ENCODE data around the gene KLF16. TPM values are rescaled to one million over a fixed set of nuclear protein-coding genes. Genes with fewer than 3 reads are reported as not detected.

Gene KLF16
- total RNA-seq, 1 donor from 2014 or later = 52.4 TPM

- Histone ChIP-seq H3K4me3 (ENCODE audit: insufficient read depth, low read depth, low read length) (no peak overlapping the region), H3K36me3 (ENCODE audit: insufficient read depth, low read length) (no peaks in the 10 kb centered on the region), H4K20me1 (ENCODE audit: insufficient read depth, low read length) (peaks cover 99% of the 10 kb centered on the region), H3K27ac (ENCODE audit: low read depth, low read length) (no peak overlapping the region), H3K4me1 (ENCODE audit: insufficient read depth, low read length) (no peaks in the 10 kb centered on the region), H3K9ac (ENCODE audit: low read length) (no peak overlapping the region), H2AFZ (ENCODE audit: low read depth, low read length) (no peak overlapping the region), H3K79me2 (ENCODE audit: insufficient read depth, low read length) (peaks cover 95% of the 10 kb centered on the region), H3K4me2 (ENCODE audit: low read length) (no peak overlapping the region), H3K27me3 (ENCODE audit: insufficient read depth, low read length) (no peaks in the 10 kb centered on the region), H3K9me3 (ENCODE audit: insufficient read depth, low read depth, low read length) (no peaks in the 10 kb centered on the region)
- Mint-ChIP-seq H3K9me3 (ENCODE audit: unreplicated experiment) (no peaks in the 10 kb centered on the region), H3K4me3 (ENCODE audit: unreplicated experiment) (no peak overlapping the region), H3K27ac (ENCODE audit: unreplicated experiment) (no peak overlapping the region), H3K27me3 (ENCODE audit: low read depth, unreplicated experiment) (no peaks in the 10 kb centered on the region), H3K4me1 (ENCODE audit: low read depth, unreplicated experiment) (peaks cover 8% of the 10 kb centered on the region), H3K36me3 (ENCODE audit: low read depth, unreplicated experiment) (no peaks in the 10 kb centered on the region)
- DNase-seq (ENCODE audit: low read depth) (no peak), FAIRE-seq (no peak)
- TF ChIP-seq CTCF (IDR thresholded peaks at IDR 0.05; ENCODE audit: insufficient read depth, low read depth, low read length) (no peak), EZH2 (IDR thresholded peaks at IDR 0.05; ENCODE audit: insufficient read depth, low read length) (no peak)
Observed at GRCh38 chr19:1839658-1840540, 23.5 kb downstream of the KLF16 start.

GRCh38 chr19:1837625-1838105, 25.7 kb downstream of the KLF16 start:
- Mint-ChIP-seq H3K27ac (ENCODE audit: unreplicated experiment) (no peak overlapping the region), H3K4me1 (ENCODE audit: low read depth, unreplicated experiment) (peaks cover 8% of the 10 kb centered on the region), H3K9me3 (ENCODE audit: unreplicated experiment) (no peaks in the 10 kb centered on the region), H3K4me3 (ENCODE audit: unreplicated experiment) (no peak overlapping the region), H3K27me3 (ENCODE audit: low read depth, unreplicated experiment) (no peaks in the 10 kb centered on the region), H3K36me3 (ENCODE audit: low read depth, unreplicated experiment) (peaks cover 3% of the 10 kb centered on the region)
- Histone ChIP-seq H3K36me3 (ENCODE audit: insufficient read depth, low read length) (no peaks in the 10 kb centered on the region), H3K4me3 (ENCODE audit: insufficient read depth, low read depth, low read length) (no peak overlapping the region), H3K4me2 (ENCODE audit: low read length) (no peak overlapping the region), H2AFZ (ENCODE audit: low read depth, low read length) (no peak overlapping the region), H3K4me1 (ENCODE audit: insufficient read depth, low read length) (no peaks in the 10 kb centered on the region), H3K9me3 (ENCODE audit: insufficient read depth, low read depth, low read length) (no peaks in the 10 kb centered on the region), H4K20me1 (ENCODE audit: insufficient read depth, low read length) (peaks cover 98% of the 10 kb centered on the region), H3K79me2 (ENCODE audit: insufficient read depth, low read length) (peaks cover 94% of the 10 kb centered on the region), H3K9ac (ENCODE audit: low read length) (no peak overlapping the region), H3K27me3 (ENCODE audit: insufficient read depth, low read length) (no peaks in the 10 kb centered on the region), H3K27ac (ENCODE audit: low read depth, low read length) (no peak overlapping the region)
- FAIRE-seq (no peak), DNase-seq (ENCODE audit: low read depth) (no peak)
- TF ChIP-seq EZH2 (IDR thresholded peaks at IDR 0.05; ENCODE audit: insufficient read depth, low read length) = no peak
- peak; percentile 66 for TF ChIP-seq CTCF (IDR thresholded peaks at IDR 0.05; ENCODE audit: insufficient read depth, low read depth, low read length)

GRCh38 chr19:1837222-1837565, 26.2 kb downstream of the KLF16 start:
- Histone ChIP-seq H4K20me1 (ENCODE audit: insufficient read depth, low read length) (peaks cover 97% of the 10 kb centered on the region), H3K9ac (ENCODE audit: low read length) (no peak overlapping the region), H3K27ac (ENCODE audit: low read depth, low read length) (no peak overlapping the region), H3K79me2 (ENCODE audit: insufficient read depth, low read length) (peaks cover 92% of the 10 kb centered on the region), H3K27me3 (ENCODE audit: insufficient read depth, low read length) (no peaks in the 10 kb centered on the region), H2AFZ (ENCODE audit: low read depth, low read length) (no peak overlapping the region), H3K36me3 (ENCODE audit: insufficient read depth, low read length) (no peaks in the 10 kb centered on the region), H3K9me3 (ENCODE audit: insufficient read depth, low read depth, low read length) (no peaks in the 10 kb centered on the region), H3K4me1 (ENCODE audit: insufficient read depth, low read length) (no peaks in the 10 kb centered on the region), H3K4me2 (ENCODE audit: low read length) (no peak overlapping the region), H3K4me3 (ENCODE audit: insufficient read depth, low read depth, low read length) (no peak overlapping the region)
- FAIRE-seq = no peak
- H3K4me1 Mint-ChIP-seq (ENCODE audit: low read depth, unreplicated experiment) = peaks cover 8% of the 10 kb centered on the region
- peaks cover 3% of the 10 kb centered on the region for H3K36me3 Mint-ChIP-seq (ENCODE audit: low read depth, unreplicated experiment)
- H3K4me3 Mint-ChIP-seq (ENCODE audit: unreplicated experiment) = no peak overlapping the region
- DNase-seq (ENCODE audit: low read depth) = no peak
- no peaks in the 10 kb centered on the region for H3K27me3 Mint-ChIP-seq (ENCODE audit: low read depth, unreplicated experiment)
- no peaks in the 10 kb centered on the region for H3K9me3 Mint-ChIP-seq (ENCODE audit: unreplicated experiment)
- no peak for TF ChIP-seq EZH2 (IDR thresholded peaks at IDR 0.05; ENCODE audit: insufficient read depth, low read length)
- TF ChIP-seq CTCF (IDR thresholded peaks at IDR 0.05; ENCODE audit: insufficient read depth, low read depth, low read length) = no peak
- H3K27ac Mint-ChIP-seq (ENCODE audit: unreplicated experiment) = no peak overlapping the region
